ENCODE data around the gene LCN9. TPM values are rescaled to one million over a fixed set of nuclear protein-coding genes. Genes with fewer than 3 reads are reported as not detected.
"Not testable (repeated sequence)": the region's sequence is repeated elsewhere in the genome, so short reads cannot be mapped to it uniquely, and the experiment has no call there.

LCN9 gene
- total RNA-seq, 3 donors from 2014 or later, result not detected

DNA sequence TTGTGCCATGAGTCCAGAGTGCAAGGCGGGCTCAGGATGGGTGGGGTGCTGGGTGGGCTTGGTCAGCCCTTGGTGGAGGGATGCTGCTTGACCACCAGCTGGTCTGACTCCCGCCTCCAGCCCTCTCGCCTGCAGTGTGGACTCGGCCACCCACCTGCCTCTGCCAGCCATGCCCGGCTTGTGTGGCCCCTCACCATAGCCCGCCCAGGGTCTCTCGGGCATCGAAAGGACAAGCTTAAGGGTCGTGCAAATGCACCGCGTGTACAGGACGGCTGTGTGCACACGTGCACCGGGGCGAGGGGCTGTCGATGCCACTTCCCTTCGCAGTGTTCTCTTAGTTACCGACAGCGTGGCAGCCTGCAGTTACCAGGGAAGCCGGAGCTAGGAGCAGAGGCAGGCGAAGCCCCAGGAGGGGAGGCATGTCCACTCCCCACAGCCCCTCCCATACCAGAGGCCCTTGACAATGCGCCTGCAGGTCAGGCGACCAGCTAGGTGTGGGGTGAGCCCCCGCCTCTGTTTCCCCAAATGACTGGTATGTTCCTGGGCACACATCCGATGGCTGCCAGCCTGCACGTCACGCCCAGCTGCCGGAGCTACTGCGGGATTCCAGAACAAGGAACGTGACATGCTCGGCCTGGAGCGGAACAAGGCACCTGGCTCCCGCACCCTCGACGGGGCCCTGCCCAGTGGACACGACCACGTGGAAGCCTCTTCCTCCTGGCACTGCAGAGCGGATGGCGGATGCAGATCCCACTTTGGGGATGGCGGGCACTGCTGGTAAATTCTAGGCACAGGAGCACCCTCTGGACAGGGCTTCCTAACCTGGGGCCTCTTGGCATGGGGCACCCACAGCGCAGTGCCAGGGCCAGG lies 7.8 kb downstream of the LCN9 start:
- ATAC-seq, result no peak
- TF ChIP-seq, protein P1, sequence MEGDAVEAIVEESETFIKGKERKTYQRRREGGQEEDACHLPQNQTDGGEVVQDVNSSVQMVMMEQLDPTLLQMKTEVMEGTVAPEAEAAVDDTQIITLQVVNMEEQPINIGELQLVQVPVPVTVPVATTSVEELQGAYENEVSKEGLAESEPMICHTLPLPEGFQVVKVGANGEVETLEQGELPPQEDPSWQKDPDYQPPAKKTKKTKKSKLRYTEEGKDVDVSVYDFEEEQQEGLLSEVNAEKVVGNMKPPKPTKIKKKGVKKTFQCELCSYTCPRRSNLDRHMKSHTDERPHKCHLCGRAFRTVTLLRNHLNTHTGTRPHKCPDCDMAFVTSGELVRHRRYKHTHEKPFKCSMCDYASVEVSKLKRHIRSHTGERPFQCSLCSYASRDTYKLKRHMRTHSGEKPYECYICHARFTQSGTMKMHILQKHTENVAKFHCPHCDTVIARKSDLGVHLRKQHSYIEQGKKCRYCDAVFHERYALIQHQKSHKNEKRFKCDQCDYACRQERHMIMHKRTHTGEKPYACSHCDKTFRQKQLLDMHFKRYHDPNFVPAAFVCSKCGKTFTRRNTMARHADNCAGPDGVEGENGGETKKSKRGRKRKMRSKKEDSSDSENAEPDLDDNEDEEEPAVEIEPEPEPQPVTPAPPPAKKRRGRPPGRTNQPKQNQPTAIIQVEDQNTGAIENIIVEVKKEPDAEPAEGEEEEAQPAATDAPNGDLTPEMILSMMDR (IDR thresholded peaks at IDR 0.05), result no peak

DNA sequence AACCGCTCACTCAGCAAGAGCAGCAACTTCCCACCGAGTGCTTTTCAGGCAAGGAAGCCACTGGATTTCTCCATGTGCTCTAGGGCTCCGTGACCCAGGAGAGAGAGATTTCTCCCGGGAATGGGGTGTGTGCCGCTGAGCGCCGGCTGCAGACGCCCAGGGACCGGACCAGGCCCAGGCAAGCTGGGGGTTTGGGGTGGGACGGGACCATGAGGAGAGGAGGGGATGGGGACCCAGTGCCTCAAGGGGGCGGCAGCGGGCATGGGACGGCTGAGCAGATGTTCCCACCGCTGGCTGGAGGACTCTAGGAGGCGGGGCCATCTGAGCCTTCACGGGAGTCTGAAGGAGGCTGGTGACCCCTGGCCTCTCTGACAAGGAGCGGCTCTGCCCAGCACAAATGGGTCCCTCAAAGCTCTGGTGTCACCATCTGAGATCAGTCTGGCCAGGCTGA lies 8.5 kb downstream of the LCN9 start:
- intact Hi-C loops (cut with DNase I, micrococcal nuclease), result no loop called here
- TF ChIP-seq, protein P1 (IDR thresholded peaks at IDR 0.05), result no peak
- ATAC-seq, result no peak
- no peaks in the 10 kb centered on the region for H3K36me3 ChIP-seq (ENCODE audit: low read depth)
- H3K4me1 ChIP-seq (ENCODE audit: low read depth), result no peaks in the 10 kb centered on the region
- DNase-seq, result no peak
- no peak overlapping the region for H3K4me3 ChIP-seq
- no peaks in the 10 kb centered on the region for H3K9me3 ChIP-seq

More for the DNA sequence above, 7.8 kb downstream of the LCN9 start:
- no peaks in the 10 kb centered on the region for H3K9me3 ChIP-seq
- H3K4me1 ChIP-seq (ENCODE audit: low read depth), result no peaks in the 10 kb centered on the region
- no peak overlapping the region for H3K4me3 ChIP-seq
- intact Hi-C loops (cut with DNase I, micrococcal nuclease), result no loop called here
- DNase-seq, result peak in 1 of 3 donors; percentile 5
- no peaks in the 10 kb centered on the region for H3K36me3 ChIP-seq (ENCODE audit: low read depth)

DNA sequence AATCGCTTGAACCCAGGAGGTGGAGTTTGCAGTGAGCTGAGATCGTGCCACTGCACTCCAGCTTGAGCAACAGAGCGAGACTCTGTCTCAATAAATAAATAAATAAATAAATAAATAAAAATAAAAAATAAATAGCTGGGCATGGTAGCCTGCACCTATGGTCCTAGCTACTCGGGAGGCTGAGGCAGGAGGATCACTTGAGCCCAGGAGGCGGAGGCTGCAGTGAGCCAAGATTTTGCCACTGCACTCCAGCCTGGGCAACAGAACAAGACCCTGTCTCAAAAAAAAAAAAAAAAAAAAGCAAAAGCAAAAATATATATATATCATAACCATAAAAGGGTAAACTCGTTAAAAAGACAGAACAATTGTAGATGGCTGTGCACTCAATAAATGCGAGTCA lies 9.7 kb downstream of the LCN9 start:
- H3K4me3 ChIP-seq; H3K36me3 ChIP-seq (ENCODE audit: low read depth); H3K4me1 ChIP-seq (ENCODE audit: low read depth); H3K9me3 ChIP-seq; DNase-seq; intact Hi-C loops (cut with DNase I, micrococcal nuclease); ATAC-seq: not testable (repeated sequence)

DNA sequence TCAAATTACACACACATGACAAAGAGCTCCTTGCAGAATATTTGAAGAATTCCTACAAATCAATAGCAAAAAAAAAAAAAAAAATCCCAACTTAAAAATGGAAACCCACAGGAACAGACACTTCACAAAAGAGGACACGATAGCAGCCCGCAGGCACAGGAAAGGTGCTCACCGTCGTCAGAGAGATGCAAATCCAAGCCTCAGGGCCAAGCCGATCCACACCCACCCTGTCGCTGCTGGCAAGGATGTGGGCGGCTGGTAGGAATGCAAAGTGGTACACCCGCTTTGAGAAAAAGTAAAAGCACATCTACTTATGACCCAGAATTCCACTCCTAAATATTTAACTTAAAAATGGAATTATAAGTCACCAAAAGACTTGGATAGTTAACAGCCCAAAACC lies 10.8 kb downstream of the LCN9 start:
- TF ChIP-seq, protein P1 (IDR thresholded peaks at IDR 0.05), result no peak
- intact Hi-C loops (cut with DNase I, micrococcal nuclease), result no loop called here
- no peaks in the 10 kb centered on the region for H3K4me1 ChIP-seq (ENCODE audit: low read depth)
- ATAC-seq (no peak), DNase-seq (no peak)
- no peaks in the 10 kb centered on the region for H3K36me3 ChIP-seq (ENCODE audit: low read depth)
- no peak overlapping the region for H3K4me3 ChIP-seq
- no peaks in the 10 kb centered on the region for H3K9me3 ChIP-seq

DNA sequence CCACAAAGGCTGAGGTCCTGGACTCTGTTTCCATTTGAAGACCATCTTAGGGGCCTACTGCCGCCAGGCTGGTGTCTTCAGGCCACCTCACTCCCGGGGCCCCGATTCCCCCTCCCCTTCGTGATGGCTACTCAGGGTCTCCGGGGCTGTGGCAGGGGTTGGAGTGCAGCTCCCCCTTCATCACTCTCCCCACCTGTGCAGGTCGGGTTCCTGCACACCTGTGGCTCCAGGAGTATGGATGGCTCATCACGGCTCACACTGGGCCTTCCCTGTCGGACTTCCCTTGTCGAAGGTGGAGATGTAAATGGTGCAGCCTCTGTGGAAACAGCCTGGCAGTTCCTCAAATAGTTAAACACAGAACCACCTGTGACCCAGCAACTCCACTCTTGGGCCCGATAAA lies 11.9 kb downstream of the LCN9 start:
- Histone ChIP-seq H3K9me3 (no peaks in the 10 kb centered on the region), H3K36me3 (ENCODE audit: low read depth) (no peaks in the 10 kb centered on the region), H3K4me3 (no peak overlapping the region), H3K4me1 (ENCODE audit: low read depth) (no peaks in the 10 kb centered on the region)
- DNase-seq, result no peak
- intact Hi-C loops (cut with DNase I, micrococcal nuclease), result no loop called here
- TF ChIP-seq, protein P1 (IDR thresholded peaks at IDR 0.05), result no peak
- no peak for ATAC-seq

DNA sequence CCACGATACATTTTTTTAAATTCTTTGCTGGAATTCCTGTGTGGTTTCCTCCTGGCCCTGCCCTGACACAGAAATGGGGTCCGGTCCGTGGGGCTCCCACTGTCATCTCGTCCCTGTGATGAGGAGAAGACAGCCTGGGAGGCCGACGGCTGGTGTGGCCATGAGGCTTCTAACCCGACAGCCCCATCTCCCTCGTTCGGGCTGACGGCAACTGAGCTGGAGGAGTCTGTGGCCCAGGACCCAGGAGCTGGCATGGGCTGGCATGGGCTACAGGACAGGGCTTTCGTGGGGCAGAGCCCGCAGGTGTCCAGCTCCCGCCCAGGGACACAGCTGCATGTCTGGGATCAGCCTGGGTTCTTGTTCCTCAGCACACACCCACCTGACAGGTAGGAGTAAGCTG lies 13.8 kb downstream of the LCN9 start:
- Histone ChIP-seq H3K36me3 (ENCODE audit: low read depth) (no peaks in the 10 kb centered on the region), H3K9me3 (no peaks in the 10 kb centered on the region), H3K4me3 (no peak overlapping the region), H3K4me1 (ENCODE audit: low read depth) (no peaks in the 10 kb centered on the region)
- DNase-seq (no peak), ATAC-seq (no peak)
- intact Hi-C loops (cut with DNase I, micrococcal nuclease), result no loop called here
- TF ChIP-seq, protein P1 (IDR thresholded peaks at IDR 0.05), result no peak
